OCI-LY1 (cell line): Measurements from ENCODE around the gene TIMP3.

ENCODE experiments used
- H2AFZ ChIP-seq: fragments of 200-600 bp; sonication (generic), shearing (Covaris generic); 2 replicates; pipeline ENCODE4 v1.6.0; 2014; ENCODE audit warnings: antibody characterized with exemption, mild to moderate bottlenecking, low read length
- H3F3A ChIP-seq: fragments of 200-600 bp; sonication (generic), shearing (Covaris generic); 2 replicates; pipeline ENCODE4 v1.6.0; 2014; ENCODE audit warnings: mild to moderate bottlenecking, antibody characterized with exemption, low read length, moderate library complexity; ENCODE audit not compliant: insufficient read depth
- H3K27ac ChIP-seq: fragments of 200-600 bp; sonication (generic); 2 replicates; pipeline ENCODE4 v1.5.1; 2014; ENCODE audit warnings: low read length, mixed run types, mild to moderate bottlenecking, low read depth; ENCODE audit not compliant: poor library complexity, severe bottlenecking
- H3K27me3 ChIP-seq: fragments of 200-600 bp; sonication (generic); 2 replicates; pipeline ENCODE4 v1.6.0; 2014; ENCODE audit warnings: antibody characterized with exemption, mild to moderate bottlenecking, low read length, moderate library complexity; ENCODE audit not compliant: insufficient read depth
- H3K36me3 ChIP-seq: fragments of 200-600 bp; sonication (generic); 2 replicates; pipeline ENCODE4 v1.6.1; 2014; ENCODE audit warnings: mild to moderate bottlenecking, antibody characterized with exemption, low read length, moderate library complexity, mixed read lengths; ENCODE audit not compliant: insufficient read depth
- H3K4me1 ChIP-seq: fragments of 200-600 bp; sonication (generic); 2 replicates; pipeline ENCODE4 v1.5.1; 2014; ENCODE audit warnings: mild to moderate bottlenecking, low read length, moderate library complexity; ENCODE audit not compliant: insufficient read depth, severe bottlenecking
- H3K4me2 ChIP-seq: fragments of 200-600 bp; sonication (generic), shearing (Covaris generic); 2 replicates; pipeline ENCODE4 v1.6.1; 2014; ENCODE audit warnings: low read length
- H3K4me3 ChIP-seq: fragments of 200-600 bp; sonication (generic); 2 replicates; pipeline ENCODE4 v1.5.1; 2014; ENCODE audit warnings: low read length, low read depth, mild to moderate bottlenecking, mixed read lengths; ENCODE audit not compliant: poor library complexity, severe bottlenecking
- H3K79me2 ChIP-seq: fragments of 200-600 bp; shearing (Covaris generic); 2 replicates; pipeline ENCODE4 v1.6.1; 2016; ENCODE audit warnings: mixed run types, low read length, mixed read lengths; ENCODE audit not compliant: insufficient read depth
- H3K9ac ChIP-seq: fragments of 200-600 bp; sonication (generic), shearing (Covaris generic); 2 replicates; pipeline ENCODE4 v1.6.1; 2014; ENCODE audit warnings: mild to moderate bottlenecking, low read length, mixed read lengths
- H3K9me2 ChIP-seq: fragments of 200-600 bp; sonication (generic), shearing (Covaris generic); 2 replicates; pipeline ENCODE4 v1.6.1; 2014; ENCODE audit warnings: low read depth, mild to moderate bottlenecking, low read length, mixed read lengths
- H3K9me3 ChIP-seq: fragments of 200-600 bp; shearing (Covaris generic); 2 replicates; pipeline ENCODE4 v1.6.1; 2014; ENCODE audit warnings: low read length, mixed read lengths
- H4K20me1 ChIP-seq: fragments of 200-600 bp; sonication (generic), shearing (Covaris generic); 2 replicates; pipeline ENCODE4 v1.6.0; 2016; ENCODE audit warnings: mild to moderate bottlenecking, low read length; ENCODE audit not compliant: insufficient read depth
- EZH2 ChIP-seq: fragments of 200-600 bp; sonication (generic), shearing (Covaris generic); IDR thresholded peaks from 2 replicates; pipeline ENCODE4 v1.8.0; 2017; ENCODE audit warnings: borderline replicate concordance, mixed run types, mild to moderate bottlenecking, antibody characterized with exemption, low read length, moderate library complexity, mixed read lengths
- TF ChIP-seq, protein P1 (sequence below): fragments of 200-600 bp; sonication (generic), shearing (Covaris generic); IDR thresholded peaks from 2 replicates; pipeline ENCODE4 v1.5.1; 2017; ENCODE audit warnings: mild to moderate bottlenecking, antibody characterized with exemption, low read length, moderate library complexity, mixed read lengths

The TIMP3 gene

DNA sequence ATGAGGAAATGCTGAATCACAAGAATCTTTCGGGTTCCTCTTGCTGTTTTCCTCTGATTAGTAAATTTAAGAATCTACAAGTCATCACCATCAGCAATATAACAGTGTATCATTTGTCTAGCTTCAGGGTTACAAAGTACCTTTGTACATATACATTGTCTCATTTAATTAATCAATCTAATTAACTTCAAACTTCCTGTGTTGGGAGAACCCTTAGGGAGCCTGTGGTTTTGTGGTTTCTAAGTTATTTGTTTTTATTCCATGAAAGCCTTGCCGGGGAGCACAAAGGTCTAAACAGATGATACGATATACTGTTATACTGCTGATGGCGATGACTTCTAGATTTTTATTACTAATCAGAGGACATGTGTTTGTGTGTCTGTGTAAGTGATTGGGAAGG is 41.0 kb downstream of the TIMP3 start:
- H3K27me3 ChIP-seq, result no peaks in the 10 kb centered on the region
- H3K4me2 ChIP-seq, result no peak overlapping the region
- H3K79me2 ChIP-seq, result no peaks in the 10 kb centered on the region
- no peak for TF ChIP-seq EZH2
- TF ChIP-seq, protein P1, sequence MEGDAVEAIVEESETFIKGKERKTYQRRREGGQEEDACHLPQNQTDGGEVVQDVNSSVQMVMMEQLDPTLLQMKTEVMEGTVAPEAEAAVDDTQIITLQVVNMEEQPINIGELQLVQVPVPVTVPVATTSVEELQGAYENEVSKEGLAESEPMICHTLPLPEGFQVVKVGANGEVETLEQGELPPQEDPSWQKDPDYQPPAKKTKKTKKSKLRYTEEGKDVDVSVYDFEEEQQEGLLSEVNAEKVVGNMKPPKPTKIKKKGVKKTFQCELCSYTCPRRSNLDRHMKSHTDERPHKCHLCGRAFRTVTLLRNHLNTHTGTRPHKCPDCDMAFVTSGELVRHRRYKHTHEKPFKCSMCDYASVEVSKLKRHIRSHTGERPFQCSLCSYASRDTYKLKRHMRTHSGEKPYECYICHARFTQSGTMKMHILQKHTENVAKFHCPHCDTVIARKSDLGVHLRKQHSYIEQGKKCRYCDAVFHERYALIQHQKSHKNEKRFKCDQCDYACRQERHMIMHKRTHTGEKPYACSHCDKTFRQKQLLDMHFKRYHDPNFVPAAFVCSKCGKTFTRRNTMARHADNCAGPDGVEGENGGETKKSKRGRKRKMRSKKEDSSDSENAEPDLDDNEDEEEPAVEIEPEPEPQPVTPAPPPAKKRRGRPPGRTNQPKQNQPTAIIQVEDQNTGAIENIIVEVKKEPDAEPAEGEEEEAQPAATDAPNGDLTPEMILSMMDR, result no peak
- H3K9ac ChIP-seq, result no peak overlapping the region
- H3K36me3 ChIP-seq, result no peaks in the 10 kb centered on the region
- no peaks in the 10 kb centered on the region for H3K9me3 ChIP-seq
- H3K4me1 ChIP-seq, result no peaks in the 10 kb centered on the region
- H3K4me3 ChIP-seq, result no peak overlapping the region
- no peaks in the 10 kb centered on the region for H4K20me1 ChIP-seq
- no peak overlapping the region for H2AFZ ChIP-seq
- H3K9me2 ChIP-seq, result no peaks in the 10 kb centered on the region
- H3K27ac ChIP-seq, result no peak overlapping the region
- no peaks in the 10 kb centered on the region for H3F3A ChIP-seq

DNA sequence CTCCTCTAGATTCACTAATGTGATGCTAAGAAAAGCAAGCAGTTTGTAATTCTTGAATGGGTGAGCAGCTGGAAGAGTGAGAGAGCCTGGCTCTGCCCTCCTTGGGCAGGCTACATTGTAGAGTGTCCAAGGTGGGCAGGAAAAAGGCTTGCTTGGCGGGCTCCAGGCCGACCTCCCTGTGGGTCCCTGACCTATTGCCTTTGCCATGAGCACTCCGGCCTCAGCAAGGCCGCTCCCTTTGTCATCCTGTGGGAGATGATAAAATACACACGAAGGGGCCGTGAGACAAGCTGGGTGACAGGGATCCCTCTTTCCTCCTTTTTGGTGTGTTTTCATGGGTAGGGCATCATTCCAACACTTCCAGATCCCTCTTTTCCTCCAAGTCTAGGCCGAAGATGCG is 41.8 kb downstream of the TIMP3 start:
- no peaks in the 10 kb centered on the region for H3K9me2 ChIP-seq
- no peak overlapping the region for H3K4me3 ChIP-seq
- H3K9me3 ChIP-seq, result no peaks in the 10 kb centered on the region
- no peak overlapping the region for H2AFZ ChIP-seq
- H3K36me3 ChIP-seq, result no peaks in the 10 kb centered on the region
- no peaks in the 10 kb centered on the region for H3K79me2 ChIP-seq
- no peaks in the 10 kb centered on the region for H3K4me1 ChIP-seq
- TF ChIP-seq, protein P1, result no peak
- no peak for TF ChIP-seq EZH2
- no peaks in the 10 kb centered on the region for H3F3A ChIP-seq
- H3K9ac ChIP-seq, result no peak overlapping the region
- H3K4me2 ChIP-seq, result no peak overlapping the region
- no peaks in the 10 kb centered on the region for H4K20me1 ChIP-seq
- H3K27ac ChIP-seq, result no peak overlapping the region
- H3K27me3 ChIP-seq, result no peaks in the 10 kb centered on the region

DNA sequence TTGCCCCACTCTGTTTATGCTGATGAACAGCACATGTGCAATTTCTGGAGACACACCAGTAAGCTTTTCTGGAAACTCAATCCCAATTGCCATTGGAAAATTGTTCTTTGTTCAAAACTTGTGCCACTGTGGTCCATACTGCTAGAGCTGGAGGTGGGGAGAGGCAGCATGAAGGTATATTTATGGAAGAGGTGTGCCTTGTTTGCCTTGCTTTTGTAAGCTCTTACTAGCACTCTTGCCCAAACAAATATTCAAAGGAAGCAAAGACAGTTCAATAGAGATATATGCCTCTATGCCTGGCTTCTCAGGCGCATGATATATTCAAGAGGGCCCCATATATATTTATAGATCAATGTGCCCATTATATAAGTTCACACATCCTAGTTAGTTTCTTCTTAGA is 42.7 kb downstream of the TIMP3 start:
- Histone ChIP-seq H3K27ac (no peak overlapping the region), H3K36me3 (no peaks in the 10 kb centered on the region), H2AFZ (no peak overlapping the region), H3F3A (no peaks in the 10 kb centered on the region), H3K9me2 (no peaks in the 10 kb centered on the region), H3K27me3 (no peaks in the 10 kb centered on the region), H3K4me3 (no peak overlapping the region), H3K4me2 (no peak overlapping the region), H3K9me3 (no peaks in the 10 kb centered on the region), H3K4me1 (no peaks in the 10 kb centered on the region), H3K79me2 (no peaks in the 10 kb centered on the region), H3K9ac (no peak overlapping the region), H4K20me1 (no peaks in the 10 kb centered on the region)
- TF ChIP-seq EZH2, result no peak
- TF ChIP-seq, protein P1, result no peak
